HUES64 (cell line): ENCODE data around the gene ENO4.

ENCODE experiments used
- H3K27ac ChIP-seq: 2 replicates; pipeline ENCODE4 v1.7.0; 2013; ENCODE audit warnings: low read depth, low read length, inconsistent platforms
- H3K27me3 ChIP-seq: 2 replicates; pipeline ENCODE4 v1.6.1; 2013; ENCODE audit warnings: mild to moderate bottlenecking, low read length; ENCODE audit not compliant: insufficient read depth
- H3K36me3 ChIP-seq: 2 replicates; pipeline ENCODE4 v1.6.1; 2013; ENCODE audit warnings: mild to moderate bottlenecking, low read length; ENCODE audit not compliant: insufficient read depth
- H3K4me1 ChIP-seq: 2 replicates; pipeline ENCODE4 v1.6.1; 2013; ENCODE audit warnings: mild to moderate bottlenecking, low read length, moderate library complexity; ENCODE audit not compliant: insufficient read depth
- H3K4me3 ChIP-seq: 2 replicates; pipeline ENCODE4 v1.5.1; 2013; ENCODE audit warnings: mild to moderate bottlenecking, low read length, moderate library complexity
- H3K9ac ChIP-seq: 2 replicates; pipeline ENCODE4 v1.6.1; 2013; ENCODE audit warnings: mild to moderate bottlenecking, low read depth, low read length
- H3K9me3 ChIP-seq: 2 replicates; pipeline ENCODE4 v1.6.1; 2013; ENCODE audit warnings: low read depth, low read length; ENCODE audit not compliant: insufficient read depth
- WGBS: fragments of 150-250, 120-280 bp; methylation state at CpG from one replicate; pipeline ENCODE4 v1.1.7; 2013; ENCODE audit warnings: missing lambda C conversion rate; 5-methylcytosine and 5-hydroxymethylcytosine counted together

The ENO4 gene

DNA sequence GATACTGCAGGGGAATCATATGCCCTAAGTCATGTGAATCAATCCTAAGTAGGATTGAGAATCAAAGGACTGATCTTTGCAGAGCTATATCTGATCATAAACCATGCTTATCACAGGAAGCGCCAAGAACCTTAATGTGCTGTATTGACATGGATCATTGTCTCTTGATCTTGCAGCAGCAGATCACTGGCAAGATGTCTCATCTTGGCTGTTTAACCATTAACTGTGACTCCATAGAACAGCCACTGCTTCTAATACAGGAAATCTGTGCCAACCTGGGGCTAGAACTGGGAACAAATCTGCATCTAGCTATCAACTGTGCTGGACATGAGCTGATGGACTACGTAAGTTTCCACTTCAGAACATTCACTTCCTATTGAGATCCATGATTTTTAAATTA is 21.6 kb downstream of the ENO4 start:
- Histone ChIP-seq H3K27ac (no peak overlapping the region), H3K36me3 (no peaks in the 10 kb centered on the region), H3K9me3 (no peaks in the 10 kb centered on the region), H3K27me3 (no peaks in the 10 kb centered on the region), H3K9ac (no peak overlapping the region), H3K4me3 (no peak overlapping the region), H3K4me1 (peaks cover 25% of the 10 kb centered on the region)
- WGBS: 100% methylated on average over 2 of the region's 2 CpGs

DNA sequence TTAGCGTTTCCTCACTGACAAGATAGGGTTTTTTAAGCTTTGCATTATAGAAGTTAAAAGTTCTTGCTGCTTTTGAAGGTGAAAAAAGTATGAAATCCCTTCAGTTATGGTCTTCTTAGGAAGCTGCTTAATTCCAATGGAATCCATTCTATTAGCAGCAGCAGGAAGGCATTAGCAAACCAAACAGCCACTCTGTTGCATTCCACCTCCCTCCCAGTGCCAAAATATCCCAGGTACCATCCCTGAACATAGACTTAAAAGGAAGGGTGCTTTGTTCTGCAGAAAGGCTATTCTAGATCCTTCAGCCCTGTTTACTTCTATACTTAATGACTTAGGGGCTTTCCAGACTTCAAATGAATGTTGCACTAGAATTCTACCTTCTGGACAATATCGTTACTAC is 23.8 kb downstream of the ENO4 start:
- H3K27ac ChIP-seq: peak overlapping the region; percentile 50
- 29% methylated on average over 2 of the region's 2 CpGs for WGBS

DNA sequence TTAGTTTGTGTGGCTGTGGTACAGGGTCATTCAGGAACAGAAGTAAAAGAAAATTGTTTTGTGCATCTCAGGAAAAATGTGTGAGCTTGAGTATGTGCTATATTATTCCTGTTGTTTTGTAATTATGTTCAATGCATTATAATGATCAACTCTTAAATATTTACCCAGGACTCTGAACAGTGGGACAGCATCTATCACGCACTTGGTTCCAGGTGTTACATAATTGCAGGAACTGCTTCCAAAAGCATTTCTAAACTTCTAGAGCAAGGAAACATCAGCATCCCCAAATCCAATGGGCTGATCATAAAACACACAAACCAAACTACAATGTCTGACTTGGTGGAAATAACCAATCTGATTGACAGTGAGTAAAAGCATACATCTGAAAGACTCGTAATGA is 26.6 kb downstream of the ENO4 start:
- H3K9ac ChIP-seq: no peak overlapping the region
- no peaks in the 10 kb centered on the region for H3K9me3 ChIP-seq

More for the DNA sequence above, 23.8 kb downstream of the ENO4 start:
- no peaks in the 10 kb centered on the region for H3K27me3 ChIP-seq
- H3K9me3 ChIP-seq: no peaks in the 10 kb centered on the region
- peaks cover 25% of the 10 kb centered on the region for H3K4me1 ChIP-seq
- no peaks in the 10 kb centered on the region for H3K36me3 ChIP-seq
- no peak overlapping the region for H3K4me3 ChIP-seq
- no peak overlapping the region for H3K9ac ChIP-seq

DNA sequence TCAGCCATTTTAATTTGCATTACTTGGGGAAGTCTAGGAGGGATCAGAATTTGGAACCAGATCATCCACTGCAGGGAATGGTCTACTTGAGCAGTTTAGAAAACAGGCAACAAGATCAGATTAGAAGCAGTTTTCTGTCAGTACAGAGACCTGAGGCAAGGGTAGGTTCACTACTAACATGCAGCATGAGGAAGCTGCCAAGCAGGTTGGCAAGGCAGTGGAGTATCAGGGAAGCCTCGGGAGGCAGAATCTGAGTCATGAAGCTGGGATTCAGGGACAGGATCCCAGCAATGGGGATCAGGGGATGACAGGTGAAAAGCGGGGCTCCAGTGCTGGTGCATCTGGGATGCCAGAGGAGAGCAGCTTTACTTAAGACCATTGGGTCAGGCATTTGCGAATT is 28.1 kb downstream of the ENO4 start:
- H3K36me3 ChIP-seq: no peaks in the 10 kb centered on the region
- WGBS: 94% methylated on average over 3 of the region's 3 CpGs
- no peak overlapping the region for H3K9ac ChIP-seq

More for the DNA sequence above, 26.6 kb downstream of the ENO4 start:
- H3K36me3 ChIP-seq: no peaks in the 10 kb centered on the region
- H3K4me3 ChIP-seq: no peak overlapping the region
- no peaks in the 10 kb centered on the region for H3K27me3 ChIP-seq
- WGBS: 96% methylated on average over 2 of the region's 2 CpGs
- H3K27ac ChIP-seq: no peak overlapping the region
- peaks cover 40% of the 10 kb centered on the region for H3K4me1 ChIP-seq

DNA sequence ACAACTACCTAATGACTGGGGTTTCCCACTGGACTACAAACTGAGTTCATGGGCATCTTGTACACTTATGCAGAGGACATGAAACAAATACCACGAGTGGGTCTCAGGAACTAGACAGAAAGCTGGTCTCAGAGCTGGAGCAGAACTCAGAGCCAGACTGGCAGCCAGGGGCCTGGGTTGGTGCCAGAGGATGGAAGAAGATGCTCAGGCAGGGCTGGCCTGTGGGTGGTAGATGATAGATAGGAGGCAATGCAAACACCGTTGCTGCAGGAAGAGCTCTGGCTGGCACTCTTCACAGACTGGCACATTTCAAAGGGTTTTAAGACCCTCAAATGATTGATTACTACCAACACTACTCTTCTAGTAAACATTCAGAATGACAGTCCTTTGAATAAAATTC is 28.8 kb downstream of the ENO4 start:
- H3K9me3 ChIP-seq: no peaks in the 10 kb centered on the region
- no peak overlapping the region for H3K9ac ChIP-seq
- no peaks in the 10 kb centered on the region for H3K36me3 ChIP-seq
- H3K4me3 ChIP-seq: no peak overlapping the region
- H3K4me1 ChIP-seq: peaks cover 34% of the 10 kb centered on the region
- 79% methylated on average over 2 of the region's 2 CpGs for WGBS
- H3K27ac ChIP-seq: no peak overlapping the region
- H3K27me3 ChIP-seq: no peaks in the 10 kb centered on the region

More for the DNA sequence above, 28.1 kb downstream of the ENO4 start:
- H3K4me1 ChIP-seq: peaks cover 40% of the 10 kb centered on the region
- H3K27ac ChIP-seq: no peak overlapping the region
- no peaks in the 10 kb centered on the region for H3K9me3 ChIP-seq
- no peaks in the 10 kb centered on the region for H3K27me3 ChIP-seq
- H3K4me3 ChIP-seq: no peak overlapping the region

DNA sequence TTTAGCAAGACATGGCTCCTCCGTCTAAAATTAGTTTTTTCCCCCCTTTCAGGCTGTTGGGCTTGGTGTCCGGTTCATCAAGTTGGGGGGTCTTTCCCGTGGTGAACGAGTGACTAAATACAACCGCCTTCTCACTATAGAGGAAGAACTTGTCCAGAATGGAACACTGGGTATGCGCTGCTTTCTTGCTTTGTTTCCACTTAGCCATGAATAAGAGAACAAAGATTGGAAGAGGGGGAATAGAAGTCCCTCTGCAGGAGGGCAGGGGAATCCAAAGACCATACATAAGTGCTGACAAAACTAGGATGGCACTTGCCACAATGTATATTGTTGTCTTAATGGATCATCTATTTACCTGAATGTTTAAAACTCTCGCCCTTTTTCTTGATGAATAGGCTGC is 30.5 kb downstream of the ENO4 start:
- H3K4me3 ChIP-seq: no peak overlapping the region
- no peak overlapping the region for H3K27ac ChIP-seq
- H3K4me1 ChIP-seq: peaks cover 19% of the 10 kb centered on the region
- no peaks in the 10 kb centered on the region for H3K36me3 ChIP-seq
- 64% methylated on average over 7 of the region's 7 CpGs for WGBS
- no peaks in the 10 kb centered on the region for H3K27me3 ChIP-seq
- H3K9ac ChIP-seq: no peak overlapping the region
- no peaks in the 10 kb centered on the region for H3K9me3 ChIP-seq

DNA sequence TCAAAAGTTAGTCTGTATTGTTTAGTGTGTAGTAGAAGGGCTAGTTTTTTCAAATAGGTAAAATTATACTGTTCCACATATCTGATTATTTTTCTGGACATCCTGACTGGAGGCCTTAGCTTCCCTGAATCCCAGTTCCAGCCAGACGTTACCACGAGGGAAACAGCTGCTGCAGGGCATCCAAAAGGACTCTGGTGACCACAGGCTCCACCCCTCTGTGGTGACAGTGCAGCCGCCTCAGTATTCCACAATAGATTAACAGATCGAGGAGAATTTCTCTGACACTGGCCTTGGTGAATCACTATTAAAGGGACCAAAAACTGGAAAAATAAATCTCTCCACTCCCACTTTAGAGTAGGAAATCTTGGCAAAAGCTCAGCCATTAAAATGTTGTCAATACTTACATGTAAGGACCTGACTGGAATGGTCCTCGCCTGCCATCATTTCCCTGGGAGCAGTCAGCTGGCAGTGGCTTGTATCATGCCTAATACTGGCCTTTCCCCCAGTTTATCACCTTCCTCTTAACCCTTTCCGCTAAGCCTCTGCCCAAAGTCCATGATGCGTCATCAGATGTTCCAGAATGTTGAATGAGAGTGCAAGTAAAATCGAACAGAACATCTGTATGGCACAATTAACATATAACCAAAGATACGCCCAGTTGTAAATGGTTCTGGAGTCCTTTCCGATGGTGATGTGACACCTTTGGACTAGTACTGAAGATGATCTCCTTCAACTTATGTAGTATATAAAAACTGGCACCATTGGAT is 31.6 kb downstream of the ENO4 start:
- Histone ChIP-seq H3K9ac (no peak overlapping the region), H3K36me3 (no peaks in the 10 kb centered on the region), H3K9me3 (no peaks in the 10 kb centered on the region), H3K27ac (no peak overlapping the region), H3K4me1 (peaks cover 19% of the 10 kb centered on the region), H3K27me3 (no peaks in the 10 kb centered on the region), H3K4me3 (no peak overlapping the region)
- WGBS: 80% methylated on average over 10 of the region's 10 CpGs

DNA sequence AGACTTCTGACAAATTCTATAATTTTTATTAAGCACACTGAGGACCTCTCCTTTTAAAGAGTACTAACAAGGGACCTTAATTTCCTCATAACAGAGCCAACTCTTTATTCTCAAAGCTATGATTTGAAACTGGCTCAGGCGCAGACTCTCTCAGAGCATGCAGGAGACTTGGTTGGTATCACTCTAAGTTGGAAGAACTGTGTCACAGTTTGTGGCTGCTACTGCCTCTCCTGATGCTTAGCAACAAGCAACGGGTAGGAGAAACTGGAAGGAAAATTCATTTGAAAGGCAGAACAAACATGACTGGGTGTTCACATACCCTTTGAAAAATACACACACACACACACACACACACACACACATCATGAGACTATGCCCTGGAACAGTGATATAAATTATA is 33.3 kb downstream of the ENO4 start:
- no peaks in the 10 kb centered on the region for H3K27me3 ChIP-seq
- H3K27ac ChIP-seq: no peak overlapping the region
- H3K9me3 ChIP-seq: no peaks in the 10 kb centered on the region
- H3K4me3 ChIP-seq: no peak overlapping the region
- 90% methylated on average over 2 of the region's 2 CpGs for WGBS
- H3K36me3 ChIP-seq: no peaks in the 10 kb centered on the region
- no peak overlapping the region for H3K9ac ChIP-seq
- H3K4me1 ChIP-seq: peaks cover 27% of the 10 kb centered on the region

DNA sequence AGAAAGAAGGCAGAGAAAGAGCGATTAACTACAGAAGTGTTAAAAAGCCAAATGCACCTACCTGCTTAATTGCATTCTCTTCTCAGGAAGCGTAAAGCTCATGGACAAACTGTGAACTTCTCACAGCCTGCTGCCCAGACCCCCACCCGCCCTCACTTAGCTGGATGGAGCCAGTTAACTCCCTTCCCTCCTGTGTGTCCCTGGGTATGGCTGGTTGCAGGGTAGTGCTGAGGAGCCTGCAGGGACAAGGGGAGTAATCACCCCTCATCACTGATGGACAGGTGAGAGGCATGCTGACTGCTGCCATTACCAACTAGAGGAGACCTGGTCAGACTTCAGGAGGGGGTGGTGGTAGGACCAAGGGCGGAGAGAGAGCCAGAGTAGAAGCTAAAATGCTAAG is 37.5 kb downstream of the ENO4 start:
- WGBS: 77% methylated on average over 4 of the region's 4 CpGs

DNA sequence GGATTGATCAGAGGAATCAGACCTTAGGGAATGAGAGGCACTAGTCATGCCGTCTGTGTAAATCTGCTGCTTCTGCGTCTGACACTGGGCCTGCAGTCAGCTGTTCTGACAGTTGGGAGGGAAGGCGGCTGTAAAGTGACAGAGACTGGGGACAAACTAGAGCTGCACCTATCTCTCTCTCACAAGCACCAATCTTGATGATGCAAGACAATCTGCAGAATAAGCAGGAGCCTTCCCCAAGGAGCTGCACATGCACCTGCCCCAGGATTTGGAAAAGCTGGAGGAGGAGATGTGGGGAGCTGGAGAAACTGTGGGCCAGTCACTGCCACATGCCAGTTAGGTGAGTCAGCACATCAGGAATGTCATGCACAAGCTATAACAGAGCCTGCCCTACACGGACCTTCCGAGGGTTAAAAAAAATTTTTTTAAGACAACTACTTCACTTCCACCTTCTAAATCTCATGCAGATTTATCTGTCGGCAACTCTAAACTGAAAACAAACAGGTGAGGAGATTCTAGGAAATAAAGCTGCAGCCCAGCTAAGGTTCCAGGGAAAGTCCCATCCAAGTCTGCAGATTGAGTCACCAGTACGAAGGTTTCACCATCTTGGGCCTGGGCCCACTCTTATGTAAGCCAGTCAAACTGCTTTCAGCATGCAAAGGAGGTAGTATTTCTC is 39.2 kb downstream of the ENO4 start:
- Histone ChIP-seq H3K4me1 (peaks cover 30% of the 10 kb centered on the region), H3K27me3 (no peaks in the 10 kb centered on the region), H3K27ac (0 out of 2 replicates have a peak overlapping the region, but pooled peaks have one; percentile 15), H3K36me3 (no peaks in the 10 kb centered on the region), H3K9me3 (no peaks in the 10 kb centered on the region), H3K4me3 (no peak overlapping the region), H3K9ac (no peak overlapping the region)
- WGBS: 59% methylated on average over 7 of the region's 7 CpGs

More for the DNA sequence above, 37.5 kb downstream of the ENO4 start:
- H3K27ac ChIP-seq: no peak overlapping the region
- no peaks in the 10 kb centered on the region for H3K36me3 ChIP-seq
- peaks cover 20% of the 10 kb centered on the region for H3K4me1 ChIP-seq
- no peaks in the 10 kb centered on the region for H3K27me3 ChIP-seq
- H3K9me3 ChIP-seq: no peaks in the 10 kb centered on the region
- no peak overlapping the region for H3K4me3 ChIP-seq
- no peak overlapping the region for H3K9ac ChIP-seq

DNA sequence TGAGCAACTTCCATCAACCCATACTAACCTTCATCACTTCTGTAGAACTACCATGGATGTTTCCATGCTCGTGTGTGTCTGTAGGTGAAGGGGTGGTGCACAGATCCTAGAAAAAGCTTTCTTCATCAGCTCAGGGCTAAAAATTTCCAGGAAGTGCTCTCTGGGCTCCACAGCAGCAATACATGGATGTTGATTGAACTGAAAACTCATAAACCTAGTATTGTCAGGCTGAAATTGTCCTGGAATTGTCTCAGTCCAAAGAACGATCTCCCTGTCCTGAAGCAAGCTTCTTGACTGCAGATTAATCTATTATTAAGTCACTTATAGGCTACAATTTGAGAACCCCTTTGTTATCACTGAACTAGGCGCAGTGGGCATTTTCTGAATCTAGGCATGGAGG is 39.8 kb downstream of the ENO4 start:
- H3K27me3 ChIP-seq: no peaks in the 10 kb centered on the region
- peaks cover 35% of the 10 kb centered on the region for H3K4me1 ChIP-seq
- WGBS: 76% methylated on average over 3 of the region's 3 CpGs
- H3K36me3 ChIP-seq: no peaks in the 10 kb centered on the region
- no peaks in the 10 kb centered on the region for H3K9me3 ChIP-seq
- H3K4me3 ChIP-seq: no peak overlapping the region
- no peak overlapping the region for H3K9ac ChIP-seq
- H3K27ac ChIP-seq: 0 out of 2 replicates have a peak overlapping the region, but pooled peaks have one; percentile 15
